Rectal smooth muscle tissue (tissue), 1 donor: ENCODE measurements around the gene KCNC1.

Source experiments
- H3K27ac ChIP-seq: one replicate; pipeline ENCODE4 v1.7.0; 2013; ENCODE audit warnings: low read depth, low read length, inconsistent platforms
- H3K27me3 ChIP-seq: one replicate; pipeline ENCODE4 v1.7.0; 2013; ENCODE audit warnings: low read length; ENCODE audit not compliant: control insufficient read depth, insufficient read depth
- H3K36me3 ChIP-seq: one replicate; pipeline ENCODE4 v1.7.0; 2013; ENCODE audit warnings: low read length; ENCODE audit not compliant: control insufficient read depth, insufficient read depth
- H3K4me1 ChIP-seq: one replicate; pipeline ENCODE4 v1.7.0; 2013; ENCODE audit warnings: low read length; ENCODE audit not compliant: control insufficient read depth, insufficient read depth
- H3K4me3 ChIP-seq: one replicate; pipeline ENCODE4 v1.7.0; 2013; ENCODE audit warnings: low read length
- H3K9ac ChIP-seq: one replicate; pipeline ENCODE4 v1.7.0; 2013; ENCODE audit warnings: low read length

Gene KCNC1

GRCh38 chr11:17734986-17735817 lies 621 bp downstream of the KCNC1 start:
- H3K4me1 ChIP-seq = peaks cover 4% of the 10 kb centered on the region
- H3K36me3 ChIP-seq = no peaks in the 10 kb centered on the region
- no peak overlapping the region for H3K9ac ChIP-seq
- no peak overlapping the region for H3K27ac ChIP-seq
- peaks cover 46% of the 10 kb centered on the region for H3K27me3 ChIP-seq
- H3K4me3 ChIP-seq = peak overlapping the region; percentile 35

- Histone ChIP-seq H3K27me3 (peaks cover 44% of the 10 kb centered on the region), H3K4me3 (no peak overlapping the region)
These were observed 1.4 kb downstream of the KCNC1 start for GRCh38 chr11:17735818-17736578.

DNA sequence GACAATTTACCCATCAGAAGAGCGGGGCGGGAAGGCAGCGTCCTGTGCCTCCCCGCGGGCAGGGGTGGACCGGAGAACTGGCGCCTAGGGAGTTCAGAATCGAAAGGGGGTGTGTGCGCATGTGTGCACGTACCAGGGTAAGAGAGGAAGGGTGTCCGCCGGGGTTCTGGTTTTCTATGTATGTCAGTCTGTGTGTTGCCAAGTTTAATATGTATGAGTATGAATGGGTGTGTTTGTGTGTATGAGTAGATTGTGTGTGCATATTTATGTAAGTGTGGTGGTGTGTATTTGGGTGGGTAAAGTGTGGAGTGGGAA lies 2.0 kb downstream of the KCNC1 start:
- no peak overlapping the region for H3K27ac ChIP-seq
- H3K4me3 ChIP-seq = no peak overlapping the region
- H3K36me3 ChIP-seq = no peaks in the 10 kb centered on the region
- no peak overlapping the region for H3K9ac ChIP-seq
- peaks cover 4% of the 10 kb centered on the region for H3K4me1 ChIP-seq
- peaks cover 44% of the 10 kb centered on the region for H3K27me3 ChIP-seq

More at GRCh38 chr11:17735818-17736578, 1.4 kb downstream of the KCNC1 start:
- Histone ChIP-seq H3K27ac (no peak overlapping the region), H3K36me3 (no peaks in the 10 kb centered on the region), H3K9ac (no peak overlapping the region), H3K4me1 (peaks cover 4% of the 10 kb centered on the region)

DNA sequence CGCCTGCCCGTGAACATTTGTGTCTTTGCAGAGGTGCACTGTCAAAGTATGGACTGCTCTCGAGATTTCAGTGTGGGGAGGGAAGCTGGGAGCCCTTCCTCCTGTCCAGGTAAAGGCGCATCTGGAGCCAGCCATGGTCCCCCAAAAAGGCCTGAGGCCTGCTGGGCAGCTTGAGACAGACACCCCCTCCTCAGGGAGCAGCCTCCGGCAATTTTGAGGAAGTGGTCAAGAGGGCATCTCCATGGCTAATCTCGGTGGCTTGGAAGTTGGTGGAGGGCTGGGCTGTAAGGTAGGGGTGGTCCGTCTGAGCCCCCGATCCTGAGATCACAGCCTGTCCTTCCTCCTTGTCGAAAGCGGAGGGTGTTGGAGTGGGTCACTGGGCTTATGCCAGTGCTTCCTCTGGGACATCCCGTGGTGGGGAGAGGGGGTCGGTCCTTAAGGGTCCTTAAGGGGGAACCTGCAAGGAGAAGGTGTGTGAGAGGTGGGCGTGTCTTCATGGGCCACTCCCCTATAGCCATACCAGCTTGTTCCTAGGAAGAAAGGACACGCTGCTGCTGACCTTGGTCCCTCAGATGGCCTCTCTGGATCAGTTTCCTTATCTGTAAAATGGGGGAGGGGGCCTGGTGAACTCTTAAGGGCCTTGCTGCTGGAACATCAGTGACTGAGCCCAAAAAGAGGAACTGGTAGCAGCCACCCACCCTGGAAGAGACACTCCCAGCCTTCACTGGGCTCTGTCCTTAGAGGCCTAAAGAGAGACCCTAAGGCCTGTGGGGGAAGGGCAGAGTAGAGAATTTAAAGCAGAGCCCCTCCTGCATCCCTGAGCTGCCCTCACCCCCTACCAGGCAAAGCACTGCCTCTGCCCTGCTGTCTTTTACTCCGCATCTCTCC lies 2.6 kb downstream of the KCNC1 start:
- Histone ChIP-seq H3K36me3 (no peaks in the 10 kb centered on the region), H3K27ac (no peak overlapping the region), H3K9ac (no peak overlapping the region), H3K4me3 (no peak overlapping the region), H3K27me3 (peaks cover 43% of the 10 kb centered on the region), H3K4me1 (peaks cover 4% of the 10 kb centered on the region)

DNA sequence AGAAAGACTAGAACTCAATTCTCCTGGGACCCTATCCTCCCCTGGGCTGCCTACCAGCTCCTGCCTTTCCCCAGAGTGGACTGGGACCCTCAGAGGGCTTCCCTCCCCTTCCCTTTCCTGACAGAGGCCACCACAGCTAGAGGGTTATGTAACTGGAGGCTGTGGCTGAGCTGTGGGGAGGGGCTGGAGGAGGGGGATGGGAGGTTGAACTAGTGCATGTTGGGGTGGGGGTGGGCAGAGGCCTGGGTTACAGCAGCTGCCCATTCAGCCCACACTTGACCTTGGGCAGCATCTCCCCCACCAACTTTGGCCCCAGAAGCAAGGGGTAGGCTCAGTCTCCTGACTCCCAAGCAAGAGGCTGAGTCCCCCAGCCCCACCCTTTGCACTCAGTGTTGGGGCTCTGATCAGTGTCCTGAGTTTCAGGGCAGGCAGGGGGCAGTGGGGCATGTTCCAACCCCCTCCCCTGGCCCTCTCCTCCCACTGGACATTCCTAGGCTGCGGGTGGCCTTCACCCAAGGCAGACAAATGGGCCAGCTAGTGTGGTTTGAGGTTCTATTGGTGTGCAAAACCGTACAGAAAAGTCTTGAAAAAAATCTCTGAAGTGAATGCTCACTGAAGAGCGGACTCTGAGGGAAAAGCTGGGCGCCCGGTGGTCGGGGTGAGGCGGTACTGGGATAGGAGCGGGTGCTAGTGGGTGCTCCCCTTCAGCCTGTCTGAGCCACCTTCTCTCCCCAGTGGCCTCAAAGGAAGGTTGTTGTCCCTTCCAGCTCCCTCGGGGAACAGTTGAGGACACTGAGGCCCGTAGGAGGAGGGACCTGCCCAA lies 3.8 kb downstream of the KCNC1 start:
- H3K9ac ChIP-seq = no peak overlapping the region
- H3K27me3 ChIP-seq = peaks cover 39% of the 10 kb centered on the region
- peaks cover 4% of the 10 kb centered on the region for H3K4me1 ChIP-seq
- no peaks in the 10 kb centered on the region for H3K36me3 ChIP-seq
- no peak overlapping the region for H3K4me3 ChIP-seq
- H3K27ac ChIP-seq = no peak overlapping the region

DNA sequence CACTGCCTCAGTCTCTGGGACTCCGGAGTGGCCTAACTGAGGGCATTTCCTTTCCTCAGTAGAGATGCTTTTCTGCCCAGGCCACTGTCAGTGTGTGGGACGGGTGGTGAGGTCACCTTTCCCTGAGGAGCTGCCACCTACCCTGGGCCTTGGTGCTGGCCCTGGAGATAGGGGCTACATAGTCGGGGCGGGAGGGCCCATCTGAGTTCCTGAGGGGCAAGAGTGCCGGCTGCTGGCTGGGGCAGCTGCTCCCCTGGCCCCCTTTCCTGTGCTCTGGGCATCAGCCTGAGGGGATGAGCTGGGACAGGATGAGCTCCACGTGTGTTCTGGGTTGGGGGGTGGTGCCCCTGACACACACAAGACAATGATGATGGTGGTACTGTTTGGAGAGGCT lies 5.4 kb downstream of the KCNC1 start:
- Histone ChIP-seq H3K4me3 (no peak overlapping the region), H3K27ac (no peak overlapping the region), H3K36me3 (no peaks in the 10 kb centered on the region), H3K9ac (no peak overlapping the region), H3K4me1 (no peaks in the 10 kb centered on the region), H3K27me3 (peaks cover 36% of the 10 kb centered on the region)

- Histone ChIP-seq H3K27ac (no peak overlapping the region), H3K4me3 (no peak overlapping the region), H3K4me1 (no peaks in the 10 kb centered on the region), H3K9ac (no peak overlapping the region), H3K27me3 (peaks cover 34% of the 10 kb centered on the region), H3K36me3 (no peaks in the 10 kb centered on the region)
These were observed 6.2 kb downstream of the KCNC1 start for GRCh38 chr11:17740649-17741235.

GRCh38 chr11:17741487-17741886 lies 6.9 kb downstream of the KCNC1 start:
- Histone ChIP-seq H3K27ac (no peak overlapping the region), H3K27me3 (peaks cover 31% of the 10 kb centered on the region), H3K4me1 (no peaks in the 10 kb centered on the region), H3K9ac (no peak overlapping the region), H3K36me3 (no peaks in the 10 kb centered on the region), H3K4me3 (no peak overlapping the region)

DNA sequence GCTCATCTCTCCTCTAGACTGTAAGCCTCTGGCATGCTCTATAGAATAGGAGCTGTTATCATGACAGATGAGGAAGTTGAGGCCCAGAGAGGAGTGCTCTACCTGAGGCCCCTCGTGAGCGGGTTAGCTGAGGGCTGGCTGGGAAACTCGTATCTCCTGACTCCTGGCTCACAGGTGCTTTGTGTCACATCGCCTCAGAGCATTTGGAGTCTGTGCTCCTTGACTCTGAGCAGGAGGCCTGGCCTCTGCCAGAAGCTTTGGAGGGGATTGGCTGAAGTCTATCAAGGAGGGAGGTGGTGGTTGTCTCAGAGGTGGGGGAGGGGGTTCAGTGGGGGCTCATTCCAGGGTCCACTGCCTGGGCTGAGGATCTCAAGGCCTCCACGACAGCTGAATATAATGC lies 7.4 kb downstream of the KCNC1 start:
- no peak overlapping the region for H3K27ac ChIP-seq
- no peaks in the 10 kb centered on the region for H3K4me1 ChIP-seq
- no peak overlapping the region for H3K4me3 ChIP-seq
- H3K27me3 ChIP-seq = peaks cover 27% of the 10 kb centered on the region
- no peak overlapping the region for H3K9ac ChIP-seq
- H3K36me3 ChIP-seq = no peaks in the 10 kb centered on the region

GRCh38 chr11:17743026-17743807 lies 8.6 kb downstream of the KCNC1 start:
- Histone ChIP-seq H3K27me3 (peaks cover 17% of the 10 kb centered on the region), H3K36me3 (no peaks in the 10 kb centered on the region), H3K4me1 (no peaks in the 10 kb centered on the region), H3K27ac (no peak overlapping the region), H3K4me3 (no peak overlapping the region), H3K9ac (no peak overlapping the region)

DNA sequence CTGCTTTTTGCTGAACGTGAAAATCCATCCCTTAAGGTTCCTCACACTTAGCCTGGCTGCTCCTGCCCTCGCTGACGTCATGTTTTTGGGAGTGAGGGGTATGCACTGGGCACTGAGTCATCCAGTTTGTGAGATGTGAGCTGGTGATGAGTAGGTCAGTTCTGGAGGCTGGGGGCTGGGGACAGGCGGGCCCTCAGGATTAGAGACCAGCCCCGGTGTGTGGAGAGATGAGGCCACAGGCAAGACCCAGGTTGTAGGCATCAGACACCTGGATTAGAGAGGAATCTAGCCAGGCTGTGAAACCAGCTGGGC lies 9.2 kb downstream of the KCNC1 start:
- Histone ChIP-seq H3K4me3 (no peak overlapping the region), H3K36me3 (no peaks in the 10 kb centered on the region), H3K27me3 (peaks cover 12% of the 10 kb centered on the region), H3K9ac (no peak overlapping the region), H3K27ac (no peak overlapping the region), H3K4me1 (no peaks in the 10 kb centered on the region)
